WI38 (cell line): Measurements from ENCODE around the gene POLR3G.

Experiments used
- H3K4me3 ChIP-seq: 2 replicates; pipeline ENCODE4 v1.5.1; 2011; ENCODE audit warnings: low read depth, mild to moderate bottlenecking, control low read depth, low read length
- TF ChIP-seq, protein P1 (sequence below): IDR thresholded peaks from 2 replicates; pipeline ENCODE4 v1.5.1; 2012; ENCODE audit warnings: low read depth, mild to moderate bottlenecking, control low read depth, low read length

Gene POLR3G

GRCh38 chr5:90477621-90478215 is 3.1 kb downstream of the POLR3G start:
- TF ChIP-seq, protein P1, sequence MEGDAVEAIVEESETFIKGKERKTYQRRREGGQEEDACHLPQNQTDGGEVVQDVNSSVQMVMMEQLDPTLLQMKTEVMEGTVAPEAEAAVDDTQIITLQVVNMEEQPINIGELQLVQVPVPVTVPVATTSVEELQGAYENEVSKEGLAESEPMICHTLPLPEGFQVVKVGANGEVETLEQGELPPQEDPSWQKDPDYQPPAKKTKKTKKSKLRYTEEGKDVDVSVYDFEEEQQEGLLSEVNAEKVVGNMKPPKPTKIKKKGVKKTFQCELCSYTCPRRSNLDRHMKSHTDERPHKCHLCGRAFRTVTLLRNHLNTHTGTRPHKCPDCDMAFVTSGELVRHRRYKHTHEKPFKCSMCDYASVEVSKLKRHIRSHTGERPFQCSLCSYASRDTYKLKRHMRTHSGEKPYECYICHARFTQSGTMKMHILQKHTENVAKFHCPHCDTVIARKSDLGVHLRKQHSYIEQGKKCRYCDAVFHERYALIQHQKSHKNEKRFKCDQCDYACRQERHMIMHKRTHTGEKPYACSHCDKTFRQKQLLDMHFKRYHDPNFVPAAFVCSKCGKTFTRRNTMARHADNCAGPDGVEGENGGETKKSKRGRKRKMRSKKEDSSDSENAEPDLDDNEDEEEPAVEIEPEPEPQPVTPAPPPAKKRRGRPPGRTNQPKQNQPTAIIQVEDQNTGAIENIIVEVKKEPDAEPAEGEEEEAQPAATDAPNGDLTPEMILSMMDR: no peak
- peak overlapping the region; percentile 5 for H3K4me3 ChIP-seq

GRCh38 chr5:90479611-90480385 is 5.1 kb downstream of the POLR3G start:
- H3K4me3 ChIP-seq: no peak overlapping the region

DNA sequence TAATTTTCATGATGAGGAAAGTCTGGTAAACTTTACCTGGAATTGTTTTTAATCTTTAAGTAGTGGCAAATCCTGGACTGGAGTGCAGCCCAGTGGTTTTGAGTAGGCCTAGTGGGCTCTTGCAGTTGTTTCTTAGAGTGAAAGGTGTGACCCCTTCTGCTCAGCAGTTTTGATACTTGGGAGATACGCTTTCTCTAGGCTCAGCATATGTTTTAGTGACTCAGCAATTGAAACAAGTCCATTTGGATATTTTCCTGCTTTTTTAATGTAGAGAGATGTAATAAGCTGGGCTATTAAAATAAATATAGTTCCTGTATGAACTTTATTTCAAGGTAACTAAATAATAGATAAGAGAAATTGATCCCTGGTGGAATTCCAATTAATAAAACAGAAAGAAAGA is 6.0 kb downstream of the POLR3G start:
- TF ChIP-seq, protein P1: no peak
- H3K4me3 ChIP-seq: no peak overlapping the region

More at GRCh38 chr5:90479611-90480385, 5.1 kb downstream of the POLR3G start:
- TF ChIP-seq, protein P1: no peak

GRCh38 chr5:90483206-90483605 is 8.5 kb downstream of the POLR3G start:
- H3K4me3 ChIP-seq: no peak overlapping the region
- TF ChIP-seq, protein P1: no peak

GRCh38 chr5:90484540-90484939 is 9.9 kb downstream of the POLR3G start:
- TF ChIP-seq, protein P1: no peak
- H3K4me3 ChIP-seq: no peak overlapping the region

DNA sequence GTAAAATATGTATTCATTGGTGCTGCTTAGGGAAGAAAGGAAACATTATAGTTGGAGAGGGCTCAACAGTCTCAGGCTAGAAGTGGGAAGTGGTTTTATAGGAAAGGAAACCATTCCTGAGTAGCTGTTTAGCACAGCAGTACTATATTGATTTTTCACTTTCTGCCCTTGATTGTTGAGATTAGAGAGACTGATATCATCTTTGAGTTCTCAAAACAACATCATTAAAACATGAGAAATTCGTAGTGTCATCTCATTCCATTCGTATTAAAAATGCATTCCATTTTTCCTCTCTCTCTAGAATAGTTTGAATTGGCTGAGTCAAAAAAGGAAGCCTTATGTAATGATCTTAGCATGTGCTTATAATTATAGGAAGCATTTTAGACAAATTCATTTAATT is 14.1 kb downstream of the POLR3G start:
- TF ChIP-seq, protein P1: no peak
- H3K4me3 ChIP-seq: no peak overlapping the region

- H3K4me3 ChIP-seq: no peak overlapping the region
- TF ChIP-seq, protein P1: no peak
These were observed 19.4 kb downstream of the POLR3G start for GRCh38 chr5:90494043-90494442.
